Coronary artery (tissue), 2 donors: Measurements from ENCODE around the gene CNPY1.

Experiments
- DNase-seq: peaks from one replicate; pipeline ENCODE4 v3.0.0-alpha.2; 2017; ENCODE audit warnings: low spot score
- H3K27ac ChIP-seq, 2 donors: fragments of 200-600 bp; sonication (generic); one replicate each; pipeline ENCODE4 v1.5.1; 2016 to 2019
- H3K4me3 ChIP-seq: fragments of 200-600 bp; sonication (generic); 2 replicates; pipeline ENCODE4 v1.5.1; 2016; ENCODE audit warnings: mild to moderate bottlenecking, moderate library complexity
- CTCF ChIP-seq: fragments of 200-600 bp; sonication (generic); IDR thresholded peaks from one replicate; pipeline ENCODE4 v1.5.1; 2019; ENCODE audit warnings: antibody characterized with exemption

Gene CNPY1

GRCh38 chr7:155507576-155507975 is 38.8 kb downstream of the CNPY1 start:
- no peak overlapping the region for H3K4me3 ChIP-seq
- no peak for TF ChIP-seq CTCF
- no peak overlapping the region for H3K27ac ChIP-seq
- no peak for DNase-seq

DNA sequence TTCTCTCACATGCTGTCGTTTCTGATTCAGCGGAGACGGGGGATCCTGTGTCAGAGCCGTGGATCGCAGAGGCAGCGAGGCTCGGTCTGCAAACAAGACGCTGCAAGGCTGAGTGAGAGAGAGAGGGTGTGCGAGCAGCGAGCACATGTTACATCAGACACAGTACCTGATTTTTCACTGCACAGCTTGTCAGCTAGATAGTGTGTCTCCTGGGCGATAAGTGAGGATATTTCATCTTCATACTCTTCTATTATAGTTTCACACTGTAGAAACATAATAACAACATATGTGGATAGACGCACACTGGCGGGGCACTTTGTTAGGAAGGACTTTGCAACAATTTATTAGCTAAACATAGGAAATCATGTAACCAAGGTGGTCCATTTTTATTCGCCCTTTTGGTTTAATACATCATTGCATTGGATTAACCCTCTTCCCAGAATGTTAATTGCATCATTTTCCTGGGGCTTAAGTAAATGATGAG is 39.5 kb downstream of the CNPY1 start:
- Histone ChIP-seq H3K27ac (no peak overlapping the region), H3K4me3 (no peak overlapping the region)
- TF ChIP-seq CTCF: no peak
- DNase-seq: no peak

GRCh38 chr7:155505422-155505793 is 41.0 kb downstream of the CNPY1 start:
- DNase-seq: no peak
- H3K27ac ChIP-seq: no peak overlapping the region
- no peak overlapping the region for H3K4me3 ChIP-seq
- TF ChIP-seq CTCF: no peak

DNA sequence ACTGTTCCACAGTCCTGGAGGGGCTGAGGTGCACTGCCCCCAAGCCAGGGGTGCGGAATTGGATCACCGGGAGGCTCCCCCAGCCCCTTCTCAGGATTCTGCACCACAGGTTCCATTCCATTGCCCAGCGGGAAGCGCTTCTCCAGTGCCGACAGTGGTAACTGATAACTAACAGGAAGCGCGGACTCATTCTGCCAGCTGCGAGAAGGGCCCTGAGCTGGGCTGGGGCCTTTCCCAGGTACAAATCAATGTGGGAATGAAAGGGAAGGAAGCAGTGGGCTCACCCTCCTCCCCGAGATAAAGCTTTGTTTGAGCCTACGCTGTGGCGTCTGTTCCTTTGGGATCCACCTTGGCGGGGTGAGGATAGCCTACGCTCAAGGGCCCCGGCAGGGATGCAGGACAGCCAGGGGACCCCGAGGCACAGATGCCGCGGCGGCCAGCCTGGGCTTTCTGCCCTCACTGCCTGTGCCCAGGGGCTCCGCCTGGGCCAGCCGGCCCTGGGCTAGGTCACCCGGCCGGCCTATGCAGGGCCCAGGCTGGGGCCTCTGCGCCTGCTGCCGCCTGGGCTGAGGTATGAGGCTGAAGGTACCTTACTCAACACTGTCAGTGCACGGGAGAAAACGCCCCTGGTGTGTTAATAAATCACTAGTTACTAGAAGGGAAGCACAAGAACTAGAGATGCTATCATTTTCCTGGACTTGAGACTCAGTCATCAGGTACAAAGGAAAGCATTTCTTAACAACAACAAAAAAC is 49.0 kb downstream of the CNPY1 start:
- no peak for DNase-seq
- no peak overlapping the region for H3K27ac ChIP-seq
- H3K4me3 ChIP-seq: no peak overlapping the region
- no peak for TF ChIP-seq CTCF

DNA sequence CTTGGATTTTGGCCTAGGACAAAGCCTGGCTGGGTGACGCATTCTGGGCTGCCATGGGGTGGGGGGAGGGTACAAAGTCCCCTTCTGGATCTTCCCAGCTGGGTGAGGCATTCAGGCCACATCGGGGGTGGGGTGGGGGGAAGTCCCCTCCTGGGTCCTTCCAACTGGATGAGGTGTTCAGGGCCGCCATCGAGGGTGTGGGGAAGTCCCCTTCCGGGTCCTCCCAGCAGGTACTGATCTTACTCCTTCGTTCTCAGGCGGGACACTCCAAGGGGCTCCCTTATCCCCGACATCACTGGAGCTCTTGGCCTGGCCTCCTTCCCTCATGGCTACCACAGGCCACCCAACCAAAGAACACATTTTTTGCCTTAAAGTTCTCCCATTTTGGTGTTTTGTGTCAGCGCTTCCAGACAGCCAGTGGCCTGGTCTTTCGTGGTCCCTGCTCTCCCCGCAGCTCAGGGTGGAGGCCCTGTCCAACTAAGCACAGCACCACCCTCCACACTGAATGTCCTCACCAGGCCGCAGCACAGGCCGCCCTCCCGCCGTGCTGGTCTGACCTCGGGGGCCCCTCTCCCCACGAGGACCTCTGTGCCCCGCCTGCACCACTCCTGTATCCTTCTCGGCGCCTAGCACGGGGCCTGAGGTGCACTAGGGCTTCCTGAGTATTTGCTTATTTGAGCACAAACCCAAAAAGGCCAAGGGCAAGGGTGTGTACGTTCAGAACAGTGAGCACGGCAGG is 49.9 kb downstream of the CNPY1 start:
- DNase-seq: no peak
- Histone ChIP-seq H3K27ac (no peak overlapping the region), H3K4me3 (no peak overlapping the region)
- no peak for TF ChIP-seq CTCF

DNA sequence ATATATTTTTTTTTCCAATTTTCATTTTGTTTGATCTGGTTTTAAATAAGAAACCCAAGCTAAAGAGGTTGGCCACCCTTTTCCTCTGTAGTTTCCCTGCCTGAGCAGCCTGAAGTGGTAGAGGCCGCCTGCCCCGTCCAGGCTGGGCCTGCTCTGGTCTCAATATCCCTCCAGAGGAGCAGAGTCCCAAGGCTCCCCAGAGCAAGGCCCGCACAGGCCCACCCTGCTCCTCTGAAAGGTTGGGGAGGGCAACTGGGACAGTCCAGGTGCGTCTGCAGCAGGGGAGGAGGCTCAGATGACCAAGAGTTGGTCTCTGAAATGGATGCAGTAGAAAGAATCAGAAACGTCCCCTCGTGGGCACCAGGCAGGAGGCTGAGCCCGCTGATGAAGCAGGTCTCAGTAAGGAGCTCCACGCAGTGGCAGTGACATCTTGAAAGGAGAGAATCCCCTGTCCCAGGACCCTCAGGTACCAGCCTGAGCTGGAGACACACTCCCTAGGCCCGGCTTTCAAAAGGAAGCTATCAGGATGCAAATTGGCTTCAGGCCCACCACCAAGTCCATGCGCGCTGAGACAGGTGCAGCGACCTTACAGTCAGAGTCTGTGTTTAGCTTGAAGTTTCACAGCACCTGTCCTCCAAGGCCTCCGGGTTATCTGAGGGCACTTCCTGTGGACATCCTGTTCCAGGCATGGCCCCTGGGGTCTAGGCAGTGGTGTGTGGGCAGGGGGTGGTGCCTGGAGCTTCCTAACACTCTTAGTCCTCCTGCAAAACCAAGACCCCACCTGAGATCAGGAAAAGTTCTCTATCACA is 50.7 kb downstream of the CNPY1 start:
- Histone ChIP-seq H3K4me3 (no peak overlapping the region), H3K27ac (no peak overlapping the region)
- no peak for TF ChIP-seq CTCF
- no peak for DNase-seq
